Thyroid gland (tissue), 4 donors: ENCODE results near the gene FTSJ1.
"Not testable (repeated sequence)": the region's sequence is repeated elsewhere in the genome, so short reads cannot be mapped to it uniquely, and the experiment has no call there.

ENCODE experiments used
- CTCF ChIP-seq, 6 experiments: fragments of 200-600 bp in 3 of 6; fragments of 450-650 bp in 3 of 6; sonication (generic) in 3 of 6; IDR thresholded peaks; one replicate each; pipeline ENCODE4 v1.5.1; 2016 to 2019; ENCODE audit warnings: antibody characterized with exemption in 6 of 6, mild to moderate bottlenecking in 2 of 6, inconsistent platforms in 1 of 6, moderate library complexity in 1 of 6
- POLR2A ChIP-seq, 2 donors: fragments of 450-650 bp; IDR thresholded peaks; one replicate each; pipeline ENCODE4 v1.6.1; 2017; ENCODE audit warnings: antibody characterized with exemption in 2 of 2, mild to moderate bottlenecking in 2 of 2, moderate library complexity in 1 of 2

GRCh38 chrX:48447201-48447600 lies 28.8 kb upstream of the FTSJ1 start:
- not testable (repeated sequence) for TF ChIP-seq CTCF, POLR2A (IDR thresholded peaks at IDR 0.05)
